HEK293 (cell line): ENCODE data around the gene ARMC2.

Experiments used
- CTCF ChIP-seq: fragments of 450-650 bp; formaldehyde crosslinking; IDR thresholded peaks from 2 replicates; pipeline ENCODE4 v1.5.1; 2016; ENCODE audit warnings: missing biosample characterization, missing genetic modification characterization
- EGR2 ChIP-seq: fragments of 450-650 bp; formaldehyde crosslinking; IDR thresholded peaks from 2 replicates; pipeline ENCODE4 v1.5.1; 2016; ENCODE audit warnings: low read depth, missing biosample characterization, missing genetic modification characterization
- KLF1 ChIP-seq: fragments of 450-650 bp; formaldehyde crosslinking; IDR thresholded peaks from 2 replicates; pipeline ENCODE4 v1.5.1; 2016; ENCODE audit warnings: missing biosample characterization, missing genetic modification characterization
- ZBTB10 ChIP-seq: fragments of 450-650 bp; formaldehyde crosslinking; IDR thresholded peaks from 2 replicates; pipeline ENCODE4 v1.5.1; 2016; ENCODE audit warnings: missing biosample characterization, missing genetic modification characterization
- ZBTB48 ChIP-seq: fragments of 450-650 bp; formaldehyde crosslinking; IDR thresholded peaks from 2 replicates; pipeline ENCODE4 v1.5.1; 2016; ENCODE audit warnings: missing biosample characterization, missing genetic modification characterization
- ZNF140 ChIP-seq: fragments of 450-650 bp; formaldehyde crosslinking; IDR thresholded peaks from 2 replicates; pipeline ENCODE4 v1.5.1; 2016; ENCODE audit warnings: missing biosample characterization, missing genetic modification characterization
- ZNF280D ChIP-seq: fragments of 450-650 bp; formaldehyde crosslinking; IDR thresholded peaks from 2 replicates; pipeline ENCODE4 v1.5.1; 2016; ENCODE audit warnings: missing biosample characterization, missing genetic modification characterization
- ZNF292 ChIP-seq: fragments of 450-650 bp; formaldehyde crosslinking; IDR thresholded peaks from 2 replicates; pipeline ENCODE4 v1.5.1; 2016; ENCODE audit warnings: low read depth, missing biosample characterization, missing genetic modification characterization, borderline replicate concordance
- ZNF626 ChIP-seq: fragments of 450-650 bp; sonication (Bioruptor Pico); formaldehyde crosslinking; IDR thresholded peaks from 2 replicates; pipeline ENCODE4 v1.5.1; 2018; ENCODE audit warnings: missing biosample characterization, missing genetic modification characterization, inconsistent platforms
- ZNF747 ChIP-seq: fragments of 450-650 bp; formaldehyde crosslinking; IDR thresholded peaks from 2 replicates; pipeline ENCODE4 v1.5.1; 2016; ENCODE audit warnings: missing biosample characterization, missing genetic modification characterization
- ZNF792 ChIP-seq: fragments of 450-650 bp; formaldehyde crosslinking; IDR thresholded peaks from 2 replicates; pipeline ENCODE4 v1.5.1; 2016; ENCODE audit warnings: missing biosample characterization, missing genetic modification characterization
- TF ChIP-seq, protein P1 (sequence below): fragments of 450-650 bp; formaldehyde crosslinking; IDR thresholded peaks from 2 replicates; pipeline ENCODE4 v1.5.1; 2017; ENCODE audit warnings: missing biosample characterization, missing genetic modification characterization
- TF ChIP-seq, protein P2 (sequence below): fragments of 450-650 bp; formaldehyde crosslinking; IDR thresholded peaks from 2 replicates; pipeline ENCODE4 v1.5.1; 2016; ENCODE audit warnings: missing biosample characterization, missing genetic modification characterization
- TF ChIP-seq, protein P3 (sequence below): sonication (generic); formaldehyde crosslinking; IDR thresholded peaks from 2 replicates; pipeline ENCODE4 v1.8.1; 2022; ENCODE audit warnings: mild to moderate bottlenecking, moderate library complexity, missing genetic modification reagents

DNA sequence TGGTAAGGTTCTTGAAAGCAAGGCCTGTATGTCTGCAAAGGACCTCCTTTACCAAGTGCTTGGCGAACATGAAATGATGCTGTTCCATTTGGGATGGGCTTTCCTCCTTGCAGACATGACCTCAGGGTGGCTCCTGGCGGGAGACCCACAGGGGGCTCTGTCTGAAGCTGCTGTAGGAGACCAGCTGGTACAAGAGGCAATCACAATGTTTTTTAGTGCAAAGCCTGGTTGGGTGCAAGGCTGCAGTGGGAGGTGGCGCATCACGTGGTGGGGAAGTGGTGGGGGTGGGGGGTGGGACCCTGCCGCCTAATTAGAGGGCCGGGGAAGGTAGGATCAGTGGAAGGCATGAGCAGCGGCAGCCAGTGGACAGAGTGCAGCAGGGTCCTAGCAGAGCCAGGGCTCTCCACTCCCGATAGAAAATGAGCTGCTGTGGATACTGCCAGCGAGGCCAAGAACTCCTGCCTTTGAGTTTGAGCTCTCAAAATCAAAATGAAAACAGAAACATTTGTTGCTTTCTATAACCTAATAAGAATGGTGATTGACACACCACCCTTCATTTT lies 9.1 kb upstream of the ARMC2 start:
- TF ChIP-seq CTCF (tag by site-specific recombination) = no peak
- TF ChIP-seq ZNF292 (tag by site-specific recombination) = no peak
- TF ChIP-seq ZNF747 (tag by site-specific recombination) = no peak
- TF ChIP-seq EGR2 (tag by site-specific recombination) = no peak
- no peak for TF ChIP-seq ZNF626
- TF ChIP-seq, protein P1, sequence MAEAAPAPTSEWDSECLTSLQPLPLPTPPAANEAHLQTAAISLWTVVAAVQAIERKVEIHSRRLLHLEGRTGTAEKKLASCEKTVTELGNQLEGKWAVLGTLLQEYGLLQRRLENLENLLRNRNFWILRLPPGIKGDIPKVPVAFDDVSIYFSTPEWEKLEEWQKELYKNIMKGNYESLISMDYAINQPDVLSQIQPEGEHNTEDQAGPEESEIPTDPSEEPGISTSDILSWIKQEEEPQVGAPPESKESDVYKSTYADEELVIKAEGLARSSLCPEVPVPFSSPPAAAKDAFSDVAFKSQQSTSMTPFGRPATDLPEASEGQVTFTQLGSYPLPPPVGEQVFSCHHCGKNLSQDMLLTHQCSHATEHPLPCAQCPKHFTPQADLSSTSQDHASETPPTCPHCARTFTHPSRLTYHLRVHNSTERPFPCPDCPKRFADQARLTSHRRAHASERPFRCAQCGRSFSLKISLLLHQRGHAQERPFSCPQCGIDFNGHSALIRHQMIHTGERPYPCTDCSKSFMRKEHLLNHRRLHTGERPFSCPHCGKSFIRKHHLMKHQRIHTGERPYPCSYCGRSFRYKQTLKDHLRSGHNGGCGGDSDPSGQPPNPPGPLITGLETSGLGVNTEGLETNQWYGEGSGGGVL (tag by site-specific recombination) = no peak
- TF ChIP-seq, protein P2, sequence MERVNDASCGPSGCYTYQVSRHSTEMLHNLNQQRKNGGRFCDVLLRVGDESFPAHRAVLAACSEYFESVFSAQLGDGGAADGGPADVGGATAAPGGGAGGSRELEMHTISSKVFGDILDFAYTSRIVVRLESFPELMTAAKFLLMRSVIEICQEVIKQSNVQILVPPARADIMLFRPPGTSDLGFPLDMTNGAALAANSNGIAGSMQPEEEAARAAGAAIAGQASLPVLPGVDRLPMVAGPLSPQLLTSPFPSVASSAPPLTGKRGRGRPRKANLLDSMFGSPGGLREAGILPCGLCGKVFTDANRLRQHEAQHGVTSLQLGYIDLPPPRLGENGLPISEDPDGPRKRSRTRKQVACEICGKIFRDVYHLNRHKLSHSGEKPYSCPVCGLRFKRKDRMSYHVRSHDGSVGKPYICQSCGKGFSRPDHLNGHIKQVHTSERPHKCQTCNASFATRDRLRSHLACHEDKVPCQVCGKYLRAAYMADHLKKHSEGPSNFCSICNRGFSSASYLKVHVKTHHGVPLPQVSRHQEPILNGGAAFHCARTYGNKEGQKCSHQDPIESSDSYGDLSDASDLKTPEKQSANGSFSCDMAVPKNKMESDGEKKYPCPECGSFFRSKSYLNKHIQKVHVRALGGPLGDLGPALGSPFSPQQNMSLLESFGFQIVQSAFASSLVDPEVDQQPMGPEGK (tag by site-specific recombination) = no peak
- no peak for TF ChIP-seq ZNF140 (tag by site-specific recombination)
- TF ChIP-seq, protein P3, sequence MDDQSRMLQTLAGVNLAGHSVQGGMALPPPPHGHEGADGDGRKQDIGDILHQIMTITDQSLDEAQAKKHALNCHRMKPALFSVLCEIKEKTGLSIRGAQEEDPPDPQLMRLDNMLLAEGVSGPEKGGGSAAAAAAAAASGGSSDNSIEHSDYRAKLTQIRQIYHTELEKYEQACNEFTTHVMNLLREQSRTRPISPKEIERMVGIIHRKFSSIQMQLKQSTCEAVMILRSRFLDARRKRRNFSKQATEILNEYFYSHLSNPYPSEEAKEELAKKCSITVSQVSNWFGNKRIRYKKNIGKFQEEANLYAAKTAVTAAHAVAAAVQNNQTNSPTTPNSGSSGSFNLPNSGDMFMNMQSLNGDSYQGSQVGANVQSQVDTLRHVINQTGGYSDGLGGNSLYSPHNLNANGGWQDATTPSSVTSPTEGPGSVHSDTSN (CRISPR knock-in tag) = no peak
- no peak for TF ChIP-seq ZNF280D (tag by site-specific recombination)
- TF ChIP-seq KLF1 (tag by site-specific recombination) = no peak
- TF ChIP-seq ZNF792 (tag by site-specific recombination) = no peak
- no peak for TF ChIP-seq ZBTB48 (tag by site-specific recombination)
- no peak for TF ChIP-seq ZBTB10 (tag by site-specific recombination)
